Activated CD8-positive, alpha-beta memory T cell treated with anti-CD3 and anti-CD28 coated beads for 24 hours (primary cell): ENCODE measurements around the gene CSNK2B.

Source experiments
- DNase-seq: peaks from one replicate; pipeline ENCODE4 v3.0.0-alpha.2; 2020

The CSNK2B gene

DNA sequence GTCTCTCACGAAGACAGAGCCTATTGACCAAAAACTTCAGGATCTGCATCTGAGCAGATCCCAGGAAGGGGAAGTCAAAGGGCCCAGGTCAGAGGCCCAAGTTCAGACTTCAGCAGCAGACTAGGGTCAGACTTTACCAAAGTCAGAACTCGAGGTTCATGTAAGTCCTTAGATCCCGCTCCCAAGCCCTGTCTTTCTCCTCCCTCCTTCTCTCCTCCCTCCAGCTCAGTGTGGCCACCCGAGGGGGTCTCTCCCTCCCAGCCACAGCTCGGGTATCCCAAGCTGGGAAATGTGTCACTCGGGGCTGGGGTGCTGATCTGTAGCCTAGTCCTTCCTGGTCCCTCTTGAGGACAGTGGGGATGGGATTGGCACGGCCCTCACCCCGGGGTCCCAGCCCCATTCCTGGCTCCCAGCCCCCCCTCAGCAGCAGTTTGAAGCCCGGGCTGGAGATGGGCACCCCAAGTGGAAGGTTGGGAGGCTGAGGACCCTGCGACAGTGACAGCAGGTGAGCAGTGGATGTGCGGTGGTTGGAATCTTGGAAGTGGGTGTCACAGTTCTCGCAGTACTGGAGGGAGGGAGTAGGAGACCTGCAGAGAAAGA lies 3.7 kb upstream of the CSNK2B start:
- DNase-seq = no peak

DNA sequence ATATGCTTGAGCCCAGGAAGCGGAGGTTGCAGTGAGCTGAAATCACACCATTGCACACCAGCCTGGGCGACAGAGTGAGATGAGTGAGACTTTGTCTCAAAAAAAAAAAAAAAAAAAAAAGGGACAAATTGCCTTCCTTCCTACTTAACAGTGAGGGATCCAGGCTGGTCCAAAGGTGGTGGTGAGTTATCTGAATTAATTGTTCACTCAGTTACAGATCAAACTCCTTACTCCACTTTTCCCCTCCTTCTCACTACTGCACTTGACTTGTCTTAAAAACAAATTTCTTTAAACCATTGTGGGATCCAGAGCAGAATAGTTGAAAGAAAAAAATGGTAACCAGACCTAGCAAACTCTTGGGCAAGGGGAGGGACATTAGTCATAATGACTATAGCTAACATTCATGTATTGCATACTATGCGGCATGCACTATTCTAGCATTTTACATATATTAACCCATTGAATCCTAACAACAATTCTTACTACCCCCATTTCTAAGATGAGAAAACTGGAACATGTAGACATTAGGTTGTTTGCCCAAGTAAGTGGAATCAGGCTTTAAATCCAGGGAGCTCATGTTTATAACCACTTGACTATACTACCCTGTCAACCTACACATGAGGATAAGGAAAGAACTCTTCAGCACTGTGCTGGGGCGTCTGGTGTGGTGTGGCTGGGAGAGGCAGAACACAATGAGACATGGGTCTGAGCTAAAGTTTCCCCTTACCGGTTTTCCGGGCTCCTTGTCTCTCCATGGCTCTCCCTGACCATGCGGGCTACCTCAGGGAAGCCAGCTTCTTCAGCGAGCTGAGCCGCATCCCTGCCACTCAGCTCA lies 2.5 kb upstream of the CSNK2B start:
- DNase-seq = no peak

GRCh38 chr6:31663961-31664789 lies 1.7 kb upstream of the CSNK2B start:
- no peak for DNase-seq

GRCh38 chr6:31664790-31665500 lies 935 bp upstream of the CSNK2B start, which contains the start of gene GPANK1:
TSS of gene GPANK1 (minus strand) at chr6:31664997. CDS start at chr6:31664478, 519 bp downstream.
- DNase-seq = peak; percentile 90

GRCh38 chr6:31666337-31666965 lies 571 bp downstream of the CSNK2B start:
- no peak for DNase-seq

GRCh38 chr6:31669676-31670075 lies 3.8 kb downstream of the CSNK2B start, which contains the start of gene LY6G5B:
TSS of gene LY6G5B (plus strand) at chr6:31669976. CDS start at chr6:31670951, 975 bp downstream.
- no peak for DNase-seq

DNA sequence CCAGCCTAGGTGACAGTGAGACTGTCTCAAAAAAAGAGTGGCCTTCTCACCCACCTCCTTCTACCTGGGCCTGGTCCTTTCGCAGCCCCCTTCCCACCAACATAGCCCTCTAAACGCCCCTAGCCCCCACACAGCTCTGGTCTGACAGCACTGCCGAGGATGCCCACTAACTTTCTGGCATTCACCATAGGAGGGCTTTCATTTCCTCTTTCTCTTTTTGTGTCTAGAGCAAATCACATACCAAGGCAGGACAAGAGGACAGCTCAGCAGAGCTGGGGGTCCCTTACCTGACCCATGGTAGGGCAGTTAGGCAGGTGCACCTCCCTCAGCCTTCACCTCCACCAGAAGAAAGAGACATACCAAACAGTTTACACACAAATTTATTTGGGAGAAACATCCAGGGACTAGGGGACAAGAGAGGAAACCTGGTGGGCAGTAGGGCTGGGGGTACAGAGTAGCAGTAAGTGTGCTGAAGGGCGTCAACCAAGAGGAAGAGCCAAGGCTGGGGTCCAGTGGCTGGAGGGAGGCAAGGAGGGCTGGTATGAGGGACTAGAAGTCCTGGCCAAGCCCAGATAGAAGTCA lies 10.5 kb downstream of the CSNK2B start:
- no peak for DNase-seq

GRCh38 chr6:31676904-31677303 lies 11.0 kb downstream of the CSNK2B start:
- no peak for DNase-seq

DNA sequence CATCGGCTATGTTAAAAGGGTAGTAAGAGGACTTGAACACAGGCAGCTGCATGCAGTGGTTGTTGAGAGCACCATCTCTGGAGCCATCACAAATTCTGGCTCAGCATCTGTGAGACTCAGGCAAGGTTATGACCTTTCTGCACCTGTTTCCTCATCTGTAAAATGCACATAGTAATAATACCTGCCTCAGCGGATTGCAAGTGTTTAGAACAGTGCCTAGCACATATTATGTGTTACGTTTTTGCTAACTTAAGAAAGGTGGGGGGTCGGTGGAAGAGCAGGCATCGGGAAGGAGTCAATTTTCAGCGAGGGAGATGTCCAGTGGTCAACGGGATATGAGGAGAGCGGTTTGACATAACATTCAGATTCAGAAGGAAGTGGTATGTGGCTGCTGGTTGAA lies 12.1 kb downstream of the CSNK2B start:
- no peak for DNase-seq

DNA sequence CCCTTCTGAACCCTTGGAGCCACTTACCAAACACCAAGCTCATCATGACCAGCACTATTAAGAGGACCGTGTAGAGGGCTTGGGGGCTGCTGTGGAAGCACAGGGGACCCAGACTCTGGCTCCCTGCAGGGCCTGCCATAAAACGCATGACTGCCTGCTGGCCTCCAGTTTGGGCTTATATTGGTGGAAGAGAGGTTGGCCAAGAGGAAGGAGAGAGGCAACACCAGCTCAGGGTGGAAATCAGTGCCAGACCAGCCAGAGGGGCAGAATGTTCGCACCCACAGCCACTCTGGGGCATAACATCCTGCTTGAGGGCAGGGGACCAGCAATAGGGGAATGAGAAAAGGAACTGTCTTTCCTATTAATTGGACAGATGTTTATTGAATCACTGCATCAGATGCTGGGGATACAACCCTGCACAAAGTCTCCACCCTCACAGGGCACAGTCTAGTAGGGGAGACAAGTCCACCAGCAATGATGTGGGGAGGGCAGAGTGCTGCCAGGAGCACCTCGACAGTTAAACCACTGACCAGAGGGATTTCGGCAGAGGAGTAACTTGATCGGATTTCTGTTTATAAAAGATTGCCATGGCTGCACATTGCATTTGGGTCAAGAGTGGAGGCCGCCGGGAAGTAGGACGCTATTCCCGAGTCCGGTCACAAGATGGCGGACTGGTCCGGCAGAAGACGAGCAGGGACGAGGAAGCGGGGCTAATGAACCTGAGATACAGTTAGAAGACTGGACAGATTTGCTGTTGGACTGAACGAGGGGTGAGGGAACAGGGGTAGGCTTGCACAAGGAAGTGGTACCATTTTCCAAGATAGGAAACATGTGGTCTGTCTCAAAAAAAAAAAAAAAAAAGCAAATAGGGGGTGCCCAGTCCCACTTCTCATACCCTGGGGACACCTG lies 14.6 kb downstream of the CSNK2B start, which contains the start of gene LY6G5C:
Gene LY6G5C (minus strand): TSS at position 842 of the 909 bp plus-strand sequence. CDS start 694 bp downstream, at position 148.
- peak; percentile 83 for DNase-seq

DNA sequence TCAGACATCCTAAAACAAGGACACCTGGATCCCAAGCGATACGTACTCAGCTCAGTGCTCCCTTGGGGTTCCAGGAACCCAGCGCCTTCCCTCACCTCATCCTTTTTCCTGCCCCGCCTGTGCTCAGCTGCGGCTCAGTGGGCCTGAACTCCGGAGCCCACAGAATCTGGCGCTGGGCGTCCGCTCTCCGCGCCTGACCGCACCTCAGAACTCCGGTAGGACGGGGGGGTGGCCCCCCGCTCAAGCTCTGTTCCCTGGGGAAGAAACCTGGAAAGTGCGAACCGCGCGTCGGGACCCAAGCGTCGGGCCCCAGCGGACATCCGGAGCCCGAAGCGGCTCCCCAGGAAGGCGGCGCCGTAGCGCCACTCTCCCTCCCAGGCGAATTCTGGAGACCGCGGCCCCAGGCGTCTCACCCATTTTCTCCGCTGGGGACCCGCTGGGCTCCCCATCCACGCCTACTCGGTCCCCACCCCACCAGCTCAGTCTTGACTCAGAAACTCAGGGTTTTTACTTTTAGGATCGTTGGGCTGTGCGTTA lies 15.3 kb downstream of the CSNK2B start:
- DNase-seq = peak; percentile 75

DNA sequence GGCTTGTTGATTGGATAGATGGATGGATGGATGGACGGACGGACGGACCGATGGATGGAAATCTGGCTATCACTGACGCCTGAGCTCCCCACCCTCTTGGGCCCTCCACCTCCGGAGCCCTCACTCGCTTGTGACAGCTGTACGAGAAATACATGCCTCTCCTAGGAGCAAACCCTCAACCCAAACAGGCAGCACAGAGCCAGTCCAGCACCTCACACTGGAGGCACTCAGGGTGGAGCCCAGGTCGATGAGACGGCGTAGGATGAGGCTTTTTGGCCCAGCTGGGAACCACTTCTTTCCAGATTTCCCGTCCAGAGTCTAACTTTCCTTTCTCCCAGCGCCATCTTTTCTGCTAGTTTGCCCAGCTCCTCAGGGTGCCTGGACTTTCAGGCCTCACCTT lies 17.7 kb downstream of the CSNK2B start:
- no peak for DNase-seq

DNA sequence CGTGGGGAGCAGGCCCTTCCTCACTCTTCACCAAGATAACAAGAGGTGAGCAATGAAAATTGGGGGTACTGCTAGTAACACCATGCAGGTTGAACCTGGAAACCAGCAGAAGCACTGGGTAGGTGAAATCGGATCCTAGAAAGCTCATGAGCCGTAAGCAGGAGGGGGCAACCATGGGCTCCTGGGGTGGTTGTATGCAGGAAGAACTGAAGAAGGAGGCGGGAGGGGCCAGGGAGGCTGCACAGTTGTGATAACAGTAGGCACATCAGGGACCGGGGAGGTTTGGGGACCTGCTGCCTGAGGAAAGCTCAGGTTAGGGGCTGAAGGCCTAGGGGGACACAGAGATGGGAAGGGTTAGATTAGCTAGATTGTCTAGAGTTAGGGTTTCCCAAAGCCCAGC lies 20.6 kb downstream of the CSNK2B start:
- DNase-seq = no peak

- DNase-seq = no peak
Observed at GRCh38 chr6:31687321-31687720, 21.4 kb downstream of the CSNK2B start.

DNA sequence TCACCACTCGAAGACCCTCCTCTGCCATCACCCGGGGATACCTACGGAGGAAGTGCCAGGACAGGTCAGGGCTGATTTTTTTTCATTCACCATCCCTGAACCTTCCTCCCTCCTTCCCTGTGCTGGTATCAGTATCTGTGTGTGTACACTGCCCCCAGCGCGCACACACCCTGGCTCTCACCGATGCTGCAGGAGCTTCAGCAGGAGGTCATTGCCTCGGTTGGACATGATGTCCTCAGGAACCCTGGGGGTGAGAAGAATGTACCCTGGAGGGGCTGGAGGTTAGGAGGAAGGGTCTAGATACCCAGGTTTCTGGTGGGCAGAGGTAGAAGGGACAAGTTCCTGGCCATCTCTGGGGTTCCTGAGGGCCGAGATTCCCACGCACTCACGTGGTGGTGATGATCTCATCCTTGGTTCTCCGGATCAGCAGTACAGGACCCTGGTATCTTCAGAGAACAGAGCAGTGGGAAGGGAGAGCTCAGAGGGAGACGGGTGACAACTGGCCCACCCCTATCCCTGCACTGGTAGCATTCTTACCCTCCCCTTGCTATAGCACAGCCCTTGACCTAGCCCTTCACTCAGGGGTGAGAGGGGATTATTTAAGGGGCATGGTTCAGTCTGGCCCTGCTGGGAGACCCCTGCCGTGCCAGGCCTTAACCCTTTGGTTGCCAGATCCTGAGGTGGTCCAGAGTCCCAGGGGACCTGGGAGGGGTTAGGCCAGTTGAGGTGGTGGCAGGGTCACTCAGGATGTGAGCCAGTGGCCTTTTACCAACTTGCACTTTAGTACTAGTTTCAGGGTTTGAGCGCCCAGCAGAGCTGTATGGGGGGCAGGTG lies 22.2 kb downstream of the CSNK2B start:
- DNase-seq = no peak

- no peak for DNase-seq
Observed at GRCh38 chr6:31689249-31690110, 23.6 kb downstream of the CSNK2B start.

- no peak for DNase-seq
Observed at GRCh38 chr6:31690231-31691077, 24.6 kb downstream of the CSNK2B start.
